Smooth muscle cell (in vitro differentiated cells): ENCODE measurements around the gene C2CD3. TPM values are rescaled to one million over a fixed set of nuclear protein-coding genes. Genes with fewer than 3 reads are reported as not detected.
A peak's percentile ranks its signal among the peaks of the same experiment; 100 is the strongest.

Source experiments
- DNase-seq: peaks from one replicate; lab custom pipeline; 2025; ENCODE audit not compliant: unreplicated experiment; lab: John Stamatoyannopoulos, UW
- H2AFZ ChIP-seq: fragments of 200-600 bp; sonication (generic); 2 replicates; pipeline ENCODE4 v1.6.0; 2016; ENCODE audit warnings: antibody characterized with exemption, low read depth, mild to moderate bottlenecking
- H3F3A ChIP-seq: fragments of 200-600 bp; sonication (generic); 2 replicates; pipeline ENCODE4 v1.6.0; 2017; ENCODE audit warnings: antibody characterized with exemption, low read depth
- H3K27ac ChIP-seq: fragments of 200-600 bp; sonication (generic); 2 replicates; pipeline ENCODE4 v1.5.1; 2016; ENCODE audit warnings: low read depth, mild to moderate bottlenecking
- H3K27me3 ChIP-seq: fragments of 200-600 bp; sonication (generic); 2 replicates; pipeline ENCODE4 v1.6.1; 2016; ENCODE audit warnings: low read depth, mild to moderate bottlenecking
- H3K36me3 ChIP-seq: fragments of 200-600 bp; sonication (generic); 2 replicates; pipeline ENCODE4 v1.5.1; 2016; ENCODE audit warnings: low read depth
- H3K4me1 ChIP-seq: fragments of 200-600 bp; sonication (generic); 2 replicates; pipeline ENCODE4 v1.5.1; 2016; ENCODE audit warnings: low read depth
- H3K4me2 ChIP-seq: fragments of 200-600 bp; sonication (generic); 2 replicates; pipeline ENCODE4 v1.6.0; 2016; ENCODE audit warnings: mild to moderate bottlenecking
- H3K4me3 ChIP-seq: fragments of 200-600 bp; sonication (generic); 2 replicates; pipeline ENCODE4 v1.5.1; 2016; ENCODE audit warnings: mild to moderate bottlenecking
- H3K79me2 ChIP-seq: fragments of 200-600 bp; sonication (generic); 2 replicates; pipeline ENCODE4 v1.6.0; 2016; ENCODE audit warnings: low read depth, mild to moderate bottlenecking
- H3K9ac ChIP-seq: fragments of 200-600 bp; sonication (generic); 2 replicates; pipeline ENCODE4 v1.6.0; 2016; ENCODE audit warnings: low read depth
- H3K9me3 ChIP-seq: fragments of 200-600 bp; sonication (generic); replicated peaks from 2 replicates; pipeline ENCODE4 v1.5.1; 2016; ENCODE audit warnings: low read depth
- H4K20me1 ChIP-seq: fragments of 200-600 bp; sonication (generic); 2 replicates; pipeline ENCODE4 v1.6.0; 2016; ENCODE audit warnings: low read depth
- CTCF ChIP-seq: fragments of 200-600 bp; sonication (generic); IDR thresholded peaks from 2 replicates; pipeline ENCODE4 v1.5.1; 2017; ENCODE audit warnings: borderline replicate concordance, mild to moderate bottlenecking, antibody characterized with exemption; ENCODE audit not compliant: insufficient read depth, poor library complexity, severe bottlenecking
- WGBS: methylation state at CpG from one replicate; pipeline ENCODE4 v1.1.7; 2016; ENCODE audit warnings: low lambda C conversion rate; 5-methylcytosine and 5-hydroxymethylcytosine counted together
- polyA plus RNA-seq: library from polyadenylated mRNA; unstranded; fragments of >200 nt; fragmentation: Nextera tagmentation; extraction: Ambion mirVana; gene quantifications from 2 replicates; pipeline ENCODE4 v1.2.1, GENCODE V29; 2016
- total RNA-seq: library from RNA; depleted of rRNA; stranded (reverse); fragments of >200 nt; gene quantifications from 2 replicates; pipeline ENCODE4 v1.2.3, GENCODE V29; 2014

Gene C2CD3
- total and polyA plus RNA-seq, 2 experiments from 2014 or later, result 4.9 to 24.1 TPM

GRCh38 chr11:74171997-74172396, 1.2 kb upstream of the C2CD3 start:
- Histone ChIP-seq H3K9me3 (no peaks in the 10 kb centered on the region), H3K27ac (peak overlapping the region; percentile 70), H3F3A (no peaks in the 10 kb centered on the region), H3K27me3 (no peaks in the 10 kb centered on the region), H2AFZ (peak overlapping the region; percentile 83), H3K36me3 (peaks cover 8% of the 10 kb centered on the region), H3K4me2 (peak overlapping the region; percentile 88), H3K4me1 (peaks cover 34% of the 10 kb centered on the region), H3K9ac (peak overlapping the region; percentile 75), H3K4me3 (peak overlapping the region; percentile 80), H3K79me2 (peaks cover 79% of the 10 kb centered on the region), H4K20me1 (peaks cover 24% of the 10 kb centered on the region)
- 22% methylated on average over 5 of the region's 5 CpGs for WGBS
- no peak for DNase-seq
- TF ChIP-seq CTCF, result no peak

- Histone ChIP-seq H3K4me2 (peak overlapping the region; percentile 88), H3K9me3 (no peaks in the 10 kb centered on the region), H3K4me3 (peak overlapping the region; percentile 80), H3K27ac (peak overlapping the region; percentile 70), H4K20me1 (peaks cover 22% of the 10 kb centered on the region), H3K4me1 (peaks cover 34% of the 10 kb centered on the region), H3F3A (no peaks in the 10 kb centered on the region), H3K27me3 (no peaks in the 10 kb centered on the region), H3K9ac (peak overlapping the region; percentile 75), H2AFZ (peak overlapping the region; percentile 83), H3K36me3 (peaks cover 8% of the 10 kb centered on the region), H3K79me2 (peaks cover 76% of the 10 kb centered on the region)
- 2% methylated on average over 5 of the region's 5 CpGs for WGBS
- no peak for TF ChIP-seq CTCF
- DNase-seq, result no peak
Observed at GRCh38 chr11:74171630-74171968, 797 bp upstream of the C2CD3 start.

GRCh38 chr11:74169738-74170458, 904 bp downstream of the C2CD3 start:
- Histone ChIP-seq H3K27ac (peak overlapping the region; percentile 68), H3K4me2 (peak overlapping the region; percentile 92), H3F3A (no peaks in the 10 kb centered on the region), H3K4me1 (peaks cover 34% of the 10 kb centered on the region), H2AFZ (peak overlapping the region; percentile 96), H3K4me3 (peak overlapping the region; percentile 80), H3K9me3 (no peaks in the 10 kb centered on the region), H3K79me2 (peaks cover 60% of the 10 kb centered on the region), H3K9ac (peak overlapping the region; percentile 71), H3K36me3 (peaks cover 12% of the 10 kb centered on the region), H3K27me3 (no peaks in the 10 kb centered on the region), H4K20me1 (peaks cover 14% of the 10 kb centered on the region)
- no peak for TF ChIP-seq CTCF
- WGBS, result 18% methylated on average over 9 of the region's 9 CpGs
- DNase-seq, result no peak

GRCh38 chr11:74168838-74169237, 2.0 kb downstream of the C2CD3 start:
- H3F3A ChIP-seq, result no peaks in the 10 kb centered on the region
- H2AFZ ChIP-seq, result no peak overlapping the region
- peaks cover 50% of the 10 kb centered on the region for H3K79me2 ChIP-seq
- peaks cover 27% of the 10 kb centered on the region for H3K4me1 ChIP-seq
- H3K27ac ChIP-seq, result no peak overlapping the region
- no peak overlapping the region for H3K9ac ChIP-seq
- H3K9me3 ChIP-seq, result no peaks in the 10 kb centered on the region
- no peak overlapping the region for H3K4me3 ChIP-seq
- peaks cover 21% of the 10 kb centered on the region for H3K36me3 ChIP-seq
- no peak for DNase-seq
- peaks cover 5% of the 10 kb centered on the region for H4K20me1 ChIP-seq
- no peak for TF ChIP-seq CTCF
- no peaks in the 10 kb centered on the region for H3K27me3 ChIP-seq
- peak overlapping the region; percentile 92 for H3K4me2 ChIP-seq
- WGBS, result 83% methylated on average over 3 of the region's 3 CpGs
